A673 (cell line): ENCODE measurements around the gene TIMP4.

ENCODE experiments used
- EZH2 ChIP-seq: fragments of 200-600 bp; sonication (generic); IDR thresholded peaks from 2 replicates; pipeline ENCODE4 v1.6.1; 2017; ENCODE audit warnings: borderline replicate concordance, low read depth, mild to moderate bottlenecking, mixed read lengths, antibody characterized with exemption, low read length; ENCODE audit not compliant: poor library complexity, severe bottlenecking
- TF ChIP-seq, protein P1 (sequence below): fragments of 300-800, 200-600 bp; sonication (generic); conservative IDR thresholded peaks from 2 replicates; pipeline ENCODE4 v1.5.1; 2017; ENCODE audit warnings: low read depth, mild to moderate bottlenecking, antibody characterized with exemption, low read length, moderate library complexity, mixed read lengths

DNA sequence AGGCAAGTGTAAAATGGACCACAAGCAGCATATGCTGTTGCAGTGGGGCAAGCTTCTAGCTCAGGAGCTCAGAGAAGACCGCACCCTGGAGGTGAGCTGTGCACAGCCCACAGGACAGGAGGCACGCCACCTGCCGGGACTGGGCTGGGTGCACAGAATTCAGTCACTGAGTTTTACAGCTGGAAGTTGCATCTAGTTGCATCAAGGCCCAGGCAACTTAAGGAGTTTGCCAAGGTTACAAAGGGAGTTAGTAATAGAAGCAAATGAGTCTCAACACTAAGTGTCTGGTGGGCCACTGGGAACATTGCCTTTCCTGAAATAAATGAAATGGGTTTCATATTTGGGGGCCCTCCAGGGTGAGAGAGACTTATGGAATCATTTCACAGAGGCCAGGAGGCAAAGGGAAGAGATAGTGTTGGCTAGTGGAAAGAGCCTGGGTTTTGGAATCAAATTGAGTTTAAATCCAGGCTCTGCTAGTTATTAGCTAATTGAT lies 36.0 kb upstream of the TIMP4 start:
- TF ChIP-seq, protein P1, sequence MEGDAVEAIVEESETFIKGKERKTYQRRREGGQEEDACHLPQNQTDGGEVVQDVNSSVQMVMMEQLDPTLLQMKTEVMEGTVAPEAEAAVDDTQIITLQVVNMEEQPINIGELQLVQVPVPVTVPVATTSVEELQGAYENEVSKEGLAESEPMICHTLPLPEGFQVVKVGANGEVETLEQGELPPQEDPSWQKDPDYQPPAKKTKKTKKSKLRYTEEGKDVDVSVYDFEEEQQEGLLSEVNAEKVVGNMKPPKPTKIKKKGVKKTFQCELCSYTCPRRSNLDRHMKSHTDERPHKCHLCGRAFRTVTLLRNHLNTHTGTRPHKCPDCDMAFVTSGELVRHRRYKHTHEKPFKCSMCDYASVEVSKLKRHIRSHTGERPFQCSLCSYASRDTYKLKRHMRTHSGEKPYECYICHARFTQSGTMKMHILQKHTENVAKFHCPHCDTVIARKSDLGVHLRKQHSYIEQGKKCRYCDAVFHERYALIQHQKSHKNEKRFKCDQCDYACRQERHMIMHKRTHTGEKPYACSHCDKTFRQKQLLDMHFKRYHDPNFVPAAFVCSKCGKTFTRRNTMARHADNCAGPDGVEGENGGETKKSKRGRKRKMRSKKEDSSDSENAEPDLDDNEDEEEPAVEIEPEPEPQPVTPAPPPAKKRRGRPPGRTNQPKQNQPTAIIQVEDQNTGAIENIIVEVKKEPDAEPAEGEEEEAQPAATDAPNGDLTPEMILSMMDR = no peak
- no peak for TF ChIP-seq EZH2
